HUES64 (cell line): ENCODE results near the gene ATRNL1.
A peak's percentile ranks its signal among the peaks of the same experiment; 100 is the strongest.

ENCODE experiments used
- H3K27ac ChIP-seq: 2 replicates; pipeline ENCODE4 v1.7.0; 2013; ENCODE audit warnings: low read depth, low read length, inconsistent platforms
- H3K27me3 ChIP-seq: 2 replicates; pipeline ENCODE4 v1.6.1; 2013; ENCODE audit warnings: mild to moderate bottlenecking, low read length; ENCODE audit not compliant: insufficient read depth
- H3K36me3 ChIP-seq: 2 replicates; pipeline ENCODE4 v1.6.1; 2013; ENCODE audit warnings: mild to moderate bottlenecking, low read length; ENCODE audit not compliant: insufficient read depth
- H3K4me1 ChIP-seq: 2 replicates; pipeline ENCODE4 v1.6.1; 2013; ENCODE audit warnings: mild to moderate bottlenecking, low read length, moderate library complexity; ENCODE audit not compliant: insufficient read depth
- H3K4me3 ChIP-seq: 2 replicates; pipeline ENCODE4 v1.5.1; 2013; ENCODE audit warnings: mild to moderate bottlenecking, low read length, moderate library complexity
- H3K9ac ChIP-seq: 2 replicates; pipeline ENCODE4 v1.6.1; 2013; ENCODE audit warnings: mild to moderate bottlenecking, low read depth, low read length
- H3K9me3 ChIP-seq: 2 replicates; pipeline ENCODE4 v1.6.1; 2013; ENCODE audit warnings: low read depth, low read length; ENCODE audit not compliant: insufficient read depth
- WGBS: fragments of 150-250, 120-280 bp; methylation state at CpG from one replicate; pipeline ENCODE4 v1.1.7; 2013; ENCODE audit warnings: missing lambda C conversion rate; 5-methylcytosine and 5-hydroxymethylcytosine counted together

The ATRNL1 gene

GRCh38 chr10:115968236-115968635 lies 875.1 kb downstream of the ATRNL1 start:
- no peak overlapping the region for H3K9ac ChIP-seq

GRCh38 chr10:115969591-115969990 lies 876.4 kb downstream of the ATRNL1 start:
- Histone ChIP-seq H3K9ac (no peak overlapping the region), H3K9me3 (0 out of 2 replicates have a peak, but pooled peaks cover 2% of the 10 kb centered on the region), H3K4me1 (no peaks in the 10 kb centered on the region), H3K27me3 (no peaks in the 10 kb centered on the region), H3K27ac (no peak overlapping the region), H3K4me3 (no peak overlapping the region), H3K36me3 (no peaks in the 10 kb centered on the region)
- WGBS, result 89% methylated on average over 11 of the region's 11 CpGs

More at GRCh38 chr10:115968236-115968635, 875.1 kb downstream of the ATRNL1 start:
- peaks cover 4% of the 10 kb centered on the region; the same call in 1 of the 2 replicates for H3K4me1 ChIP-seq
- no peaks in the 10 kb centered on the region for H3K27me3 ChIP-seq
- no peak overlapping the region for H3K27ac ChIP-seq
- no peak overlapping the region for H3K4me3 ChIP-seq
- WGBS, result 93% methylated on average over 3 of the region's 3 CpGs
- H3K9me3 ChIP-seq, result no peaks in the 10 kb centered on the region
- H3K36me3 ChIP-seq, result no peaks in the 10 kb centered on the region

GRCh38 chr10:115971921-115972320 lies 878.8 kb downstream of the ATRNL1 start:
- H3K36me3 ChIP-seq, result no peaks in the 10 kb centered on the region
- 0 out of 2 replicates have a peak, but pooled peaks cover 2% of the 10 kb centered on the region for H3K9me3 ChIP-seq
- no peaks in the 10 kb centered on the region for H3K27me3 ChIP-seq
- no peak overlapping the region for H3K4me3 ChIP-seq
- H3K9ac ChIP-seq, result no peak overlapping the region
- peaks cover 9% of the 10 kb centered on the region for H3K4me1 ChIP-seq
- 93% methylated on average over 6 of the region's 6 CpGs for WGBS
- no peak overlapping the region for H3K27ac ChIP-seq

- Histone ChIP-seq H3K9me3 (0 out of 2 replicates have a peak, but pooled peaks cover 2% of the 10 kb centered on the region), H3K36me3 (no peaks in the 10 kb centered on the region), H3K9ac (no peak overlapping the region), H3K27ac (no peak overlapping the region), H3K4me3 (no peak overlapping the region), H3K4me1 (peaks cover 9% of the 10 kb centered on the region), H3K27me3 (no peaks in the 10 kb centered on the region)
- WGBS, result 78% methylated on average over 11 of the region's 11 CpGs
These were observed 879.3 kb downstream of the ATRNL1 start for GRCh38 chr10:115972426-115972825.

GRCh38 chr10:115974351-115974750 lies 881.2 kb downstream of the ATRNL1 start:
- H3K4me1 ChIP-seq, result peaks cover 10% of the 10 kb centered on the region
- H3K4me3 ChIP-seq, result no peak overlapping the region
- no peak overlapping the region; the same call in 1 of the 2 replicates for H3K27ac ChIP-seq
- 90% methylated on average over 4 of the region's 4 CpGs for WGBS
- H3K9me3 ChIP-seq, result 0 out of 2 replicates have a peak, but pooled peaks cover 2% of the 10 kb centered on the region
- H3K36me3 ChIP-seq, result no peaks in the 10 kb centered on the region
- no peak overlapping the region for H3K9ac ChIP-seq
- no peaks in the 10 kb centered on the region for H3K27me3 ChIP-seq

- H3K36me3 ChIP-seq, result no peaks in the 10 kb centered on the region
- peak overlapping the region; percentile 62; the same call in 1 of the 2 replicates for H3K27ac ChIP-seq
- H3K9ac ChIP-seq, result no peak overlapping the region
- 0 out of 2 replicates have a peak, but pooled peaks cover 2% of the 10 kb centered on the region for H3K9me3 ChIP-seq
- no peaks in the 10 kb centered on the region for H3K27me3 ChIP-seq
- no peak overlapping the region for H3K4me3 ChIP-seq
- H3K4me1 ChIP-seq, result peaks cover 13% of the 10 kb centered on the region
- 64% methylated on average over 8 of the region's 9 CpGs for WGBS
These were observed 881.8 kb downstream of the ATRNL1 start for GRCh38 chr10:115974816-115975430.

GRCh38 chr10:115975506-115975905 lies 882.3 kb downstream of the ATRNL1 start:
- Histone ChIP-seq H3K9me3 (0 out of 2 replicates have a peak, but pooled peaks cover 2% of the 10 kb centered on the region), H3K4me1 (peaks cover 13% of the 10 kb centered on the region), H3K4me3 (no peak overlapping the region), H3K36me3 (no peaks in the 10 kb centered on the region), H3K9ac (no peak overlapping the region), H3K27ac (peak overlapping the region; percentile 62; the same call in 1 of the 2 replicates), H3K27me3 (no peaks in the 10 kb centered on the region)
- WGBS, result 25% methylated on average over 4 of the region's 4 CpGs

- no peaks in the 10 kb centered on the region for H3K27me3 ChIP-seq
- 0 out of 2 replicates have a peak, but pooled peaks cover 2% of the 10 kb centered on the region for H3K9me3 ChIP-seq
- no peak overlapping the region for H3K27ac ChIP-seq
- H3K4me1 ChIP-seq, result peaks cover 13% of the 10 kb centered on the region
- no peak overlapping the region for H3K4me3 ChIP-seq
- WGBS, result 86% methylated on average over 5 of the region's 5 CpGs
- no peak overlapping the region for H3K9ac ChIP-seq
- H3K36me3 ChIP-seq, result no peaks in the 10 kb centered on the region
These were observed 883.2 kb downstream of the ATRNL1 start for GRCh38 chr10:115976342-115976741.

- no peak overlapping the region for H3K9ac ChIP-seq
- peaks cover 13% of the 10 kb centered on the region for H3K4me1 ChIP-seq
- 0 out of 2 replicates have a peak, but pooled peaks cover 2% of the 10 kb centered on the region for H3K9me3 ChIP-seq
- H3K27ac ChIP-seq, result no peak overlapping the region
- 92% methylated on average over 3 of the region's 3 CpGs for WGBS
- no peaks in the 10 kb centered on the region for H3K27me3 ChIP-seq
- no peaks in the 10 kb centered on the region for H3K36me3 ChIP-seq
- H3K4me3 ChIP-seq, result no peak overlapping the region
These were observed 884.7 kb downstream of the ATRNL1 start for GRCh38 chr10:115977855-115978254.

- H3K27ac ChIP-seq, result no peak overlapping the region
- H3K9me3 ChIP-seq, result no peaks in the 10 kb centered on the region
- peaks cover 13% of the 10 kb centered on the region for H3K4me1 ChIP-seq
- no peaks in the 10 kb centered on the region for H3K27me3 ChIP-seq
- 75% methylated on average over 1 of the region's 1 CpG for WGBS
- no peak overlapping the region for H3K9ac ChIP-seq
- no peaks in the 10 kb centered on the region for H3K36me3 ChIP-seq
- no peak overlapping the region for H3K4me3 ChIP-seq
These were observed 886.4 kb downstream of the ATRNL1 start for GRCh38 chr10:115979576-115979975.

GRCh38 chr10:115980470-115980869 lies 887.3 kb downstream of the ATRNL1 start:
- no peak overlapping the region for H3K9ac ChIP-seq
- no peak overlapping the region for H3K4me3 ChIP-seq
- H3K27ac ChIP-seq, result no peak overlapping the region
- peaks cover 13% of the 10 kb centered on the region for H3K4me1 ChIP-seq
- no peaks in the 10 kb centered on the region for H3K27me3 ChIP-seq
- no peaks in the 10 kb centered on the region for H3K9me3 ChIP-seq
- no peaks in the 10 kb centered on the region for H3K36me3 ChIP-seq
- WGBS, result 95% methylated on average over 2 of the region's 2 CpGs
